Smooth muscle cell (in vitro differentiated cells): ENCODE data around the gene GOLGA2. TPM values are rescaled to one million over a fixed set of nuclear protein-coding genes. Genes with fewer than 3 reads are reported as not detected.

Source experiments
- DNase-seq: peaks from one replicate; lab custom pipeline; 2025; ENCODE audit not compliant: unreplicated experiment; lab: John Stamatoyannopoulos, UW
- H2AFZ ChIP-seq: fragments of 200-600 bp; sonication (generic); 2 replicates; pipeline ENCODE4 v1.6.0; 2016; ENCODE audit warnings: antibody characterized with exemption, low read depth, mild to moderate bottlenecking
- H3F3A ChIP-seq: fragments of 200-600 bp; sonication (generic); 2 replicates; pipeline ENCODE4 v1.6.0; 2017; ENCODE audit warnings: antibody characterized with exemption, low read depth
- H3K27ac ChIP-seq: fragments of 200-600 bp; sonication (generic); 2 replicates; pipeline ENCODE4 v1.5.1; 2016; ENCODE audit warnings: low read depth, mild to moderate bottlenecking
- H3K27me3 ChIP-seq: fragments of 200-600 bp; sonication (generic); 2 replicates; pipeline ENCODE4 v1.6.1; 2016; ENCODE audit warnings: low read depth, mild to moderate bottlenecking
- H3K36me3 ChIP-seq: fragments of 200-600 bp; sonication (generic); 2 replicates; pipeline ENCODE4 v1.5.1; 2016; ENCODE audit warnings: low read depth
- H3K4me1 ChIP-seq: fragments of 200-600 bp; sonication (generic); 2 replicates; pipeline ENCODE4 v1.5.1; 2016; ENCODE audit warnings: low read depth
- H3K4me2 ChIP-seq: fragments of 200-600 bp; sonication (generic); 2 replicates; pipeline ENCODE4 v1.6.0; 2016; ENCODE audit warnings: mild to moderate bottlenecking
- H3K4me3 ChIP-seq: fragments of 200-600 bp; sonication (generic); 2 replicates; pipeline ENCODE4 v1.5.1; 2016; ENCODE audit warnings: mild to moderate bottlenecking
- H3K79me2 ChIP-seq: fragments of 200-600 bp; sonication (generic); 2 replicates; pipeline ENCODE4 v1.6.0; 2016; ENCODE audit warnings: low read depth, mild to moderate bottlenecking
- H3K9ac ChIP-seq: fragments of 200-600 bp; sonication (generic); 2 replicates; pipeline ENCODE4 v1.6.0; 2016; ENCODE audit warnings: low read depth
- H3K9me3 ChIP-seq: fragments of 200-600 bp; sonication (generic); replicated peaks from 2 replicates; pipeline ENCODE4 v1.5.1; 2016; ENCODE audit warnings: low read depth
- H4K20me1 ChIP-seq: fragments of 200-600 bp; sonication (generic); 2 replicates; pipeline ENCODE4 v1.6.0; 2016; ENCODE audit warnings: low read depth
- WGBS: methylation state at CpG from one replicate; pipeline ENCODE4 v1.1.7; 2016; ENCODE audit warnings: low lambda C conversion rate; 5-methylcytosine and 5-hydroxymethylcytosine counted together
- polyA plus RNA-seq: library from polyadenylated mRNA; unstranded; fragments of >200 nt; fragmentation: Nextera tagmentation; extraction: Ambion mirVana; gene quantifications from 2 replicates; pipeline ENCODE4 v1.2.1, GENCODE V29; 2016
- total RNA-seq: library from RNA; depleted of rRNA; stranded (reverse); fragments of >200 nt; gene quantifications from 2 replicates; pipeline ENCODE4 v1.2.3, GENCODE V29; 2014
- TF ChIP-seq, protein P1 (sequence below): fragments of 200-600 bp; sonication (generic); IDR thresholded peaks from 2 replicates; pipeline ENCODE4 v1.5.1; 2017; ENCODE audit warnings: borderline replicate concordance, mild to moderate bottlenecking, antibody characterized with exemption; ENCODE audit not compliant: insufficient read depth, poor library complexity, severe bottlenecking

Gene GOLGA2
- total and polyA plus RNA-seq, 2 experiments from 2014 or later, result 55.4 to 101 TPM

DNA sequence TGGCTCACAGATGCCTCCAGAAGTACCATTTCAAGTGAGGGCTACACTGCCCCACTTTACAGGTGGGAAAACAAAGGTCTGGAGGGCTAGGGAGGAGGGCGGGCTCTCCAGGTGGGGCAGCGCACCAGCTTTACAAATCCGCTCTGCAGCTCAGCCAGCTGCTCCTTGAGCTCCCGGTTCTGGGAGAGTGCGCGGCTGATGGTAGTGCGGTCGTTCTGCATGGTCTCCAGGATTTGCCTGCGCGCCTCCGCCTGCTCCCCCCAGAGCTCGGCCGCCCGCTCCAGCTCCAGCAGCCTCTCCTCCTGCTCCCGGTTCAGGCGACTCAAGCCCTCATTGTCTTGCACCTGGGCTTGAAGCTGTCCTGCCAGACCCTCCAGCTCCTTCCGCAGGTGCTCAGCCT, 15.5 kb downstream of the GOLGA2 start:
- no peaks in the 10 kb centered on the region for H3K4me1 ChIP-seq
- WGBS, result 98% methylated on average over 17 of the region's 17 CpGs
- no peaks in the 10 kb centered on the region for H3K9me3 ChIP-seq
- TF ChIP-seq, protein P1, sequence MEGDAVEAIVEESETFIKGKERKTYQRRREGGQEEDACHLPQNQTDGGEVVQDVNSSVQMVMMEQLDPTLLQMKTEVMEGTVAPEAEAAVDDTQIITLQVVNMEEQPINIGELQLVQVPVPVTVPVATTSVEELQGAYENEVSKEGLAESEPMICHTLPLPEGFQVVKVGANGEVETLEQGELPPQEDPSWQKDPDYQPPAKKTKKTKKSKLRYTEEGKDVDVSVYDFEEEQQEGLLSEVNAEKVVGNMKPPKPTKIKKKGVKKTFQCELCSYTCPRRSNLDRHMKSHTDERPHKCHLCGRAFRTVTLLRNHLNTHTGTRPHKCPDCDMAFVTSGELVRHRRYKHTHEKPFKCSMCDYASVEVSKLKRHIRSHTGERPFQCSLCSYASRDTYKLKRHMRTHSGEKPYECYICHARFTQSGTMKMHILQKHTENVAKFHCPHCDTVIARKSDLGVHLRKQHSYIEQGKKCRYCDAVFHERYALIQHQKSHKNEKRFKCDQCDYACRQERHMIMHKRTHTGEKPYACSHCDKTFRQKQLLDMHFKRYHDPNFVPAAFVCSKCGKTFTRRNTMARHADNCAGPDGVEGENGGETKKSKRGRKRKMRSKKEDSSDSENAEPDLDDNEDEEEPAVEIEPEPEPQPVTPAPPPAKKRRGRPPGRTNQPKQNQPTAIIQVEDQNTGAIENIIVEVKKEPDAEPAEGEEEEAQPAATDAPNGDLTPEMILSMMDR, result no peak
- no peak overlapping the region for H3K4me3 ChIP-seq
- H3K27me3 ChIP-seq, result no peaks in the 10 kb centered on the region
- H3K27ac ChIP-seq, result no peak overlapping the region
- no peak overlapping the region for H2AFZ ChIP-seq
- H4K20me1 ChIP-seq, result peaks cover 53% of the 10 kb centered on the region
- no peak overlapping the region for H3K9ac ChIP-seq
- H3K4me2 ChIP-seq, result no peak overlapping the region
- no peak for DNase-seq
- peaks cover 2% of the 10 kb centered on the region for H3F3A ChIP-seq
- no peaks in the 10 kb centered on the region for H3K79me2 ChIP-seq
- peaks cover 15% of the 10 kb centered on the region for H3K36me3 ChIP-seq

DNA sequence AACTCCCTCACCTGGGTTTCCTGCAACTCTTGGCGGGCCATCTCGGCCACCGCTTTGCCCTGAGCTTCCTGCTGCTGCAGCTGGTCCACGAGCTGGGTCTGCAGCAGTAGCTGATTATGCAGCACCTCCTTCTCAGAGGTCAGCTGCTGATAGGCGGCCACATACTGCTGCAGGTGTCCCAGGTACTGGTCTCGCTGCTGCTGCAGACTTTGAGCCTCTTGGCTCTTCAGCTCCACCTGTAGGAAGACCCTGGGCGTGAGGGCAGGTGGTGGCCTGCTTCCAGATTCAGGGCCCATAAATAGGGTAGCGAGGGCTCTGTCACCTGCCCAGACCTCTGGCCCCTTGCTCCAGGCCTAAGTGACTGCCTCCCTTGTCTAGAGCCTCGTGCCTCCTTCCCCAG, 16.7 kb downstream of the GOLGA2 start:
- Histone ChIP-seq H3K9ac (no peak overlapping the region), H3K27ac (no peak overlapping the region), H3K4me3 (no peak overlapping the region), H3K27me3 (no peaks in the 10 kb centered on the region), H3K4me2 (no peak overlapping the region), H3K9me3 (no peaks in the 10 kb centered on the region), H3K36me3 (peaks cover 9% of the 10 kb centered on the region), H2AFZ (no peak overlapping the region), H4K20me1 (peaks cover 44% of the 10 kb centered on the region), H3K79me2 (no peaks in the 10 kb centered on the region), H3F3A (peaks cover 11% of the 10 kb centered on the region), H3K4me1 (no peaks in the 10 kb centered on the region)
- 93% methylated on average over 9 of the region's 9 CpGs for WGBS
- DNase-seq, result no peak
- TF ChIP-seq, protein P1, result no peak

DNA sequence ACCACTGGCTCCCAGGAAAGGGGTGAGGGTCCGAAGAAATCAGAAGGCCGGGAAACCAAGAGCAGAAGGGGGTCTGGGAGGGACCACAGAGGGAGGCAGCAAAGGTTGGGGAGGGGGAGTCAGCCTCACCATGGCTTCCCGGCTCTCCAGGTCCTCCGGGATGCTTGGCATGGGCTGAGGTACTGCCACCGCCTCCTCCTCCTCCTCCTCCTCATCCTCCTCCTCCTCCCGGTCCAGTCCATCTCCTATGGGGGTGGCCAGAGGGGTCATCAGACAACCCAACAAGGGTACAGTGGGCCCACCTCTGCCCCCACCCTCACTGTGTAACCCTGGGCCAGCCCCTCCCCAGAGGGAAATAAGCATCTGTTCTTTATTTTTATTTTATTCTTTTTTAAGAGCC, 17.5 kb downstream of the GOLGA2 start:
- no peak overlapping the region for H3K27ac ChIP-seq
- H2AFZ ChIP-seq, result no peak overlapping the region
- WGBS, result 95% methylated on average over 4 of the region's 6 CpGs
- H4K20me1 ChIP-seq, result peaks cover 43% of the 10 kb centered on the region
- TF ChIP-seq, protein P1, result no peak
- H3K4me2 ChIP-seq, result no peak overlapping the region
- H3K79me2 ChIP-seq, result no peaks in the 10 kb centered on the region
- DNase-seq, result no peak
- peaks cover 11% of the 10 kb centered on the region for H3F3A ChIP-seq
- no peak overlapping the region for H3K9ac ChIP-seq
- H3K9me3 ChIP-seq, result no peaks in the 10 kb centered on the region
- H3K4me1 ChIP-seq, result no peaks in the 10 kb centered on the region
- H3K36me3 ChIP-seq, result peaks cover 9% of the 10 kb centered on the region
- no peak overlapping the region for H3K4me3 ChIP-seq
- no peaks in the 10 kb centered on the region for H3K27me3 ChIP-seq

DNA sequence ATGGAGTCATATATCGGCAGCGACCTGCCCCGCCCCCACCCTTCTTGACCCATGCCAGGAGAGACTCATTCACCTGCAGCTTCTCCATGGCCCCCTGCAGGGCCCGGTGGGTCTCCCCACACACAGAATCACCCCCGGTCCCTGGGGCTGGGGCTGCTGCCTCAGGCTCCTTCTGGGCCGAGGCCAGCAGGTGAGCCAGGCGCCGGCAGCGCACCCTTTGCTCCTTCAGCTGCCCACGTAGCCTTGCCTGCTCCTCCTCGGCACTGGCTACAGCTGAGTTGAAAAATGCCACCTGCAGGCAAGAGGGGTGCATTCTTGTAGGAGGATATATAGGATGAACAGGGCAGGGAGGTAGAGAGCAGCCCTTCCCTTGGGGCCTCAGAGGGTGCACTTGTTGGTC, 17.9 kb downstream of the GOLGA2 start:
- Histone ChIP-seq H3K27me3 (no peaks in the 10 kb centered on the region), H3K9me3 (no peaks in the 10 kb centered on the region), H3F3A (peaks cover 11% of the 10 kb centered on the region), H4K20me1 (peaks cover 40% of the 10 kb centered on the region), H3K9ac (no peak overlapping the region), H3K27ac (no peak overlapping the region), H3K4me1 (no peaks in the 10 kb centered on the region), H3K79me2 (no peaks in the 10 kb centered on the region), H3K36me3 (peaks cover 9% of the 10 kb centered on the region), H3K4me3 (no peak overlapping the region), H2AFZ (no peak overlapping the region), H3K4me2 (no peak overlapping the region)
- WGBS, result 95% methylated on average over 11 of the region's 11 CpGs
- DNase-seq, result no peak
- TF ChIP-seq, protein P1, result no peak
